K562 (cell line): ENCODE measurements around the gene TTLL3. TPM values are rescaled to one million over a fixed set of nuclear protein-coding genes. Genes with fewer than 3 reads are reported as not detected.

Source experiments
- ATF7 ChIP-seq: fragments of 450-650 bp; IDR thresholded peaks from 2 replicates; pipeline ENCODE4 v1.7.1; 2014; ENCODE audit warnings: mild to moderate bottlenecking, moderate library complexity
- BACH1 ChIP-seq: fragments of 200-800 bp; sonication (Bioruptor generic); IDR thresholded peaks from 2 replicates; pipeline ENCODE4 v1.6.1; 2016; ENCODE audit warnings: missing genetic modification characterization, missing compliant biosample characterization
- CREB1 ChIP-seq, 2 experiments: sonication (generic) in 1 of 2; formaldehyde crosslinking in 1 of 2; IDR thresholded peaks; 2 replicates each; pipeline versions ENCODE4 v1.6.1 to v1.8.0; 2012 to 2022; ENCODE audit warnings: inconsistent platforms in 1 of 2, mild to moderate bottlenecking in 1 of 2, missing genetic modification reagents in 1 of 2, moderate library complexity in 1 of 2
- ETS2 ChIP-seq: IDR thresholded peaks from 2 replicates; pipeline ENCODE4 v1.6.1; 2016; ENCODE audit warnings: borderline replicate concordance, missing genetic modification characterization, mild to moderate bottlenecking, moderate library complexity, missing compliant biosample characterization; ENCODE audit not compliant: poor library complexity, severe bottlenecking
- FOXK1 ChIP-seq: sonication (generic); formaldehyde crosslinking; IDR thresholded peaks from 2 replicates; pipeline ENCODE4 v1.8.0; 2022; ENCODE audit warnings: missing genetic modification reagents, mild to moderate bottlenecking, borderline replicate concordance
- FOXK2 ChIP-seq, 2 experiments: fragments of 450-650 bp; IDR thresholded peaks in 1 of 2; conservative IDR thresholded peaks in 1 of 2; 2 replicates each; pipeline ENCODE4 v1.6.1; 2016; ENCODE audit warnings: low read depth in 2 of 2, mild to moderate bottlenecking in 1 of 2
- HDAC8 ChIP-seq: fragments of 450-650 bp; IDR thresholded peaks from 2 replicates; pipeline ENCODE4 v1.6.1; 2016; ENCODE audit warnings: mild to moderate bottlenecking, missing genetic modification characterization, moderate library complexity, missing compliant biosample characterization
- KLF6 ChIP-seq: fragments of 250-450 bp; sonication (Bioruptor Pico); IDR thresholded peaks from 2 replicates; pipeline ENCODE4 v1.4.0; 2020; ENCODE audit warnings: mild to moderate bottlenecking, moderate library complexity, borderline replicate concordance
- LCOR ChIP-seq: sonication (generic); formaldehyde crosslinking; IDR thresholded peaks from 2 replicates; pipeline ENCODE4 v1.8.0; 2022; ENCODE audit warnings: mild to moderate bottlenecking, missing genetic modification reagents
- NR2C1 ChIP-seq, 2 experiments: fragments of 450-650 bp; IDR thresholded peaks; 2 replicates each; pipeline ENCODE4 v1.6.1; 2017; ENCODE audit warnings: mild to moderate bottlenecking in 2 of 2, antibody characterized with exemption in 1 of 2, inconsistent platforms in 1 of 2, missing compliant biosample characterization in 1 of 2, missing genetic modification characterization in 1 of 2
- NR4A1 ChIP-seq, 2 experiments: fragments of 250-450 bp in 1 of 2; fragments of 450-650 bp in 1 of 2; sonication (Bioruptor Pico) in 1 of 2; IDR thresholded peaks; 2 replicates each; pipeline versions ENCODE4 v1.4.0 to v1.6.1; 2016 to 2020; ENCODE audit warnings: mild to moderate bottlenecking in 2 of 2, missing compliant biosample characterization in 1 of 2, missing genetic modification characterization in 1 of 2, moderate library complexity in 1 of 2
- PHB ChIP-seq: fragments of 250-450 bp; sonication (Bioruptor Pico); IDR thresholded peaks from 2 replicates; pipeline ENCODE4 v1.5.0; 2021
- RBBP5 ChIP-seq: fragments of 200-600 bp; sonication (generic); IDR thresholded peaks from 2 replicates; pipeline ENCODE4 v1.6.1; 2012; ENCODE audit warnings: borderline replicate concordance, mild to moderate bottlenecking, low read length, control low read depth, inconsistent platforms; ENCODE audit not compliant: insufficient read depth, poor library complexity, severe bottlenecking
- ZEB2 ChIP-seq: fragments of 450-650 bp; IDR thresholded peaks from 2 replicates; pipeline ENCODE4 v1.6.1; 2016
- ZNF121 ChIP-seq: sonication (generic); formaldehyde crosslinking; conservative IDR thresholded peaks from 2 replicates; pipeline ENCODE4 v1.8.0; 2022; ENCODE audit warnings: missing genetic modification reagents
- ZNF124 ChIP-seq: sonication (generic); formaldehyde crosslinking; IDR thresholded peaks from 2 replicates; pipeline ENCODE4 v1.8.1; 2022; ENCODE audit warnings: missing genetic modification reagents
- ZNF175 ChIP-seq: fragments of 200-800 bp; sonication (Bioruptor generic); IDR thresholded peaks from 2 replicates; pipeline ENCODE4 v1.6.1; 2016; ENCODE audit warnings: low read depth, mild to moderate bottlenecking, missing genetic modification characterization, missing compliant biosample characterization
- ZNF217 ChIP-seq: sonication (generic); formaldehyde crosslinking; IDR thresholded peaks from 2 replicates; pipeline ENCODE4 v1.8.0; 2022; ENCODE audit warnings: mild to moderate bottlenecking, missing genetic modification reagents
- ZNF41 ChIP-seq: fragments of 250-450 bp; sonication (Bioruptor Pico); conservative IDR thresholded peaks from 2 replicates; pipeline ENCODE4 v1.4.0; 2020; ENCODE audit warnings: mild to moderate bottlenecking
- polyA plus RNA-seq, 8 experiments: library from polyadenylated mRNA; depleted of rRNA in 4 of 8; stranded (reverse) in 5 of 8; unstranded in 3 of 8; fragments of >200 nt; fragmentation: Nextera tagmentation in 2 of 8; fragmentation: Illumina TruSeq in 1 of 8; extraction: Ambion mirVana in 2 of 8; extraction: Trizol in 1 of 8; gene quantifications; 2 replicates each; pipeline versions ENCODE4 v1.2.1 to v1.2.3, GENCODE V29; 2011 to 2014; ENCODE audit warnings: inconsistent platforms in 1 of 8, missing spikeins in 1 of 8
- total RNA-seq, 7 experiments: library from RNA; depleted of rRNA in 6 of 7; stranded (reverse); fragments of >200 nt in 6 of 7; fragmentation: Illumina TruSeq in 2 of 7; extraction: Trizol in 2 of 7; gene quantifications; 2 replicates each; pipeline versions ENCODE4 v1.2.1 to v1.2.3, GENCODE V29; 2011 to 2021; ENCODE audit warnings: low replicate concordance in 1 of 7
- TF ChIP-seq, protein P1 (sequence below): fragments of 450-650 bp; IDR thresholded peaks from 2 replicates; pipeline ENCODE4 v1.6.1; 2016; ENCODE audit warnings: borderline replicate concordance
- TF ChIP-seq, protein P2 (sequence below): fragments of 250-450 bp; sonication (Bioruptor Pico); IDR thresholded peaks from 2 replicates; pipeline ENCODE4 v1.8.0; 2021; ENCODE audit warnings: mild to moderate bottlenecking, moderate library complexity
- TF ChIP-seq, protein P3 (sequence below): fragments of 250-450 bp; sonication (Bioruptor Pico); IDR thresholded peaks from 2 replicates; pipeline ENCODE4 v1.9.0; 2021; ENCODE audit warnings: mild to moderate bottlenecking, inconsistent platforms

Gene TTLL3
- total and polyA plus RNA-seq, 9 of the 15 experiments (the other 6 are each of a cell fraction or from before 2014, with no cell fraction given), result 8.9 to 106 (median 33.2) TPM

DNA sequence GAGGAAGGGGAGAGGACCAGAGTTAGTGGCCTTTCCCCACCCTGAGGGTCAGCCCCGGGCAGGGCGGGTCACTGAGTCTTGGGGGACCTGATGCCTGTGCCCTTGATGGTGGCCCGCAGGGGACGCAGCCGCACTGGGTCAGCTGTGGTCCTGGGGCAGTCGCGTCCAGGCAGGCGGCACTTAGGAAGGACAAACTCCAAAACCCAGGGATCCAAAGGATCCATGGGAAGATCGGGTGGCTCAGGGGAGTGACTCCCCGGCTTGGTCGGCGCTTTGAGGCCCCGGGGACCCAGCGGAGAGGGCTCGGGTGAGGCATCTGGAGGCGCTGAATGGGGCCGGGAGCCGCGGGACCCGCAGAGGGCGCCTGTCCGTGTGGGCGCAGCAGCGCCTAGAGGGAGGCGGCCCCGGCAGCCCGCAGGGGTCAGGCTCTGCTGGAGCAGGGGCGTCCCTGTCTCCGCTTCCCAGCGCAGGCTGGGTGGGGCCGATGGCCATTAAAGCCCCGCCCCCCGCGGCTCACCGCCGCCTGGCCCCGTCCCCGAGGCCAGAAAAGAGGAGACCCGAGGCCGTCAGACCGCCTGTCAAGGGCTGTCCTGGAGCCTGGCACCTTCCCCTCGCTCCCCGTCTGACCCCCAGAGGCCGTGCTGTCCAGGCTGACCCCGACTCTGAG is 52.5 kb downstream of the TTLL3 start (continued):
- TF ChIP-seq KLF6 (CRISPR knock-in tag) (0 out of 2 replicates have a peak, but pooled peaks have one; percentile 22), NR2C1 (IDR thresholded peaks at IDR 0.05) (0 out of 2 replicates have a peak, but pooled peaks have one; percentile 25), NR2C1 (tag; IDR thresholded peaks at IDR 0.05) (peak; percentile 56; the same call in 1 of the 2 replicates), CREB1 (IDR thresholded peaks at IDR 0.05) (peak; percentile 41), CREB1 (CRISPR knock-in tag; IDR thresholded peaks at IDR 0.05) (peak; percentile 59; the same call in 1 of the 2 replicates), ETS2 (tag) (no peak), ZEB2 (no peak), ZNF175 (CRISPR knock-in tag) (no peak), RBBP5 (peak; percentile 21), ZNF41 (CRISPR knock-in tag) (no peak), HDAC8 (no peak), FOXK2 (conservative IDR thresholded peaks at IDR 0.05 in 1 of 2, IDR thresholded peaks at IDR 0.05 in 1 of 2; ENCODE audit: low read depth in 2 of 2) (no peak; a peak in 1 of 4 replicates), BACH1 (no peak), ZNF217 (CRISPR knock-in tag) (no peak), LCOR (CRISPR knock-in tag) (0 out of 2 replicates have a peak, but pooled peaks have one; percentile 58), ZNF124 (CRISPR knock-in tag) (0 out of 2 replicates have a peak, but pooled peaks have one; percentile 29), FOXK1 (no peak), NR4A1 (CRISPR knock-in tag; IDR thresholded peaks at IDR 0.05) (no peak), NR4A1 (tag; IDR thresholded peaks at IDR 0.05) (peak; percentile 75), ATF7 (peak; percentile 81), PHB (CRISPR knock-in tag) (no peak), ZNF121 (CRISPR knock-in tag) (no peak)
- TF ChIP-seq, protein P1, sequence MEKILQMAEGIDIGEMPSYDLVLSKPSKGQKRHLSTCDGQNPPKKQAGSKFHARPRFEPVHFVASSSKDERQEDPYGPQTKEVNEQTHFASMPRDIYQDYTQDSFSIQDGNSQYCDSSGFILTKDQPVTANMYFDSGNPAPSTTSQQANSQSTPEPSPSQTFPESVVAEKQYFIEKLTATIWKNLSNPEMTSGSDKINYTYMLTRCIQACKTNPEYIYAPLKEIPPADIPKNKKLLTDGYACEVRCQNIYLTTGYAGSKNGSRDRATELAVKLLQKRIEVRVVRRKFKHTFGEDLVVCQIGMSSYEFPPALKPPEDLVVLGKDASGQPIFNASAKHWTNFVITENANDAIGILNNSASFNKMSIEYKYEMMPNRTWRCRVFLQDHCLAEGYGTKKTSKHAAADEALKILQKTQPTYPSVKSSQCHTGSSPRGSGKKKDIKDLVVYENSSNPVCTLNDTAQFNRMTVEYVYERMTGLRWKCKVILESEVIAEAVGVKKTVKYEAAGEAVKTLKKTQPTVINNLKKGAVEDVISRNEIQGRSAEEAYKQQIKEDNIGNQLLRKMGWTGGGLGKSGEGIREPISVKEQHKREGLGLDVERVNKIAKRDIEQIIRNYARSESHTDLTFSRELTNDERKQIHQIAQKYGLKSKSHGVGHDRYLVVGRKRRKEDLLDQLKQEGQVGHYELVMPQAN, result no peak
- TF ChIP-seq, protein P2, sequence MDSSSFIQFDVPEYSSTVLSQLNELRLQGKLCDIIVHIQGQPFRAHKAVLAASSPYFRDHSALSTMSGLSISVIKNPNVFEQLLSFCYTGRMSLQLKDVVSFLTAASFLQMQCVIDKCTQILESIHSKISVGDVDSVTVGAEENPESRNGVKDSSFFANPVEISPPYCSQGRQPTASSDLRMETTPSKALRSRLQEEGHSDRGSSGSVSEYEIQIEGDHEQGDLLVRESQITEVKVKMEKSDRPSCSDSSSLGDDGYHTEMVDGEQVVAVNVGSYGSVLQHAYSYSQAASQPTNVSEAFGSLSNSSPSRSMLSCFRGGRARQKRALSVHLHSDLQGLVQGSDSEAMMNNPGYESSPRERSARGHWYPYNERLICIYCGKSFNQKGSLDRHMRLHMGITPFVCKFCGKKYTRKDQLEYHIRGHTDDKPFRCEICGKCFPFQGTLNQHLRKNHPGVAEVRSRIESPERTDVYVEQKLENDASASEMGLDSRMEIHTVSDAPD (CRISPR knock-in tag), result no peak
- TF ChIP-seq, protein P3, sequence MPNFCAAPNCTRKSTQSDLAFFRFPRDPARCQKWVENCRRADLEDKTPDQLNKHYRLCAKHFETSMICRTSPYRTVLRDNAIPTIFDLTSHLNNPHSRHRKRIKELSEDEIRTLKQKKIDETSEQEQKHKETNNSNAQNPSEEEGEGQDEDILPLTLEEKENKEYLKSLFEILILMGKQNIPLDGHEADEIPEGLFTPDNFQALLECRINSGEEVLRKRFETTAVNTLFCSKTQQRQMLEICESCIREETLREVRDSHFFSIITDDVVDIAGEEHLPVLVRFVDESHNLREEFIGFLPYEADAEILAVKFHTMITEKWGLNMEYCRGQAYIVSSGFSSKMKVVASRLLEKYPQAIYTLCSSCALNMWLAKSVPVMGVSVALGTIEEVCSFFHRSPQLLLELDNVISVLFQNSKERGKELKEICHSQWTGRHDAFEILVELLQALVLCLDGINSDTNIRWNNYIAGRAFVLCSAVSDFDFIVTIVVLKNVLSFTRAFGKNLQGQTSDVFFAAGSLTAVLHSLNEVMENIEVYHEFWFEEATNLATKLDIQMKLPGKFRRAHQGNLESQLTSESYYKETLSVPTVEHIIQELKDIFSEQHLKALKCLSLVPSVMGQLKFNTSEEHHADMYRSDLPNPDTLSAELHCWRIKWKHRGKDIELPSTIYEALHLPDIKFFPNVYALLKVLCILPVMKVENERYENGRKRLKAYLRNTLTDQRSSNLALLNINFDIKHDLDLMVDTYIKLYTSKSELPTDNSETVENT (CRISPR knock-in tag), result no peak
